Stomach (tissue), 4 donors: ENCODE data around the gene STPG2.

Experiments
- EP300 ChIP-seq: sonication (generic); formaldehyde crosslinking; IDR thresholded peaks from one replicate; pipeline ENCODE4 v1.6.1; 2017; ENCODE audit warnings: antibody characterized with exemption
- POLR2A ChIP-seq, 4 donors: fragments of 450-650 bp; IDR thresholded peaks; one replicate each; pipeline ENCODE4 v1.6.1; 2016; ENCODE audit warnings: antibody characterized with exemption in 4 of 4, control low read depth in 2 of 4, mild to moderate bottlenecking in 1 of 4, moderate library complexity in 1 of 4
- POLR2AphosphoS5 ChIP-seq, 3 donors: sonication (generic); formaldehyde crosslinking; IDR thresholded peaks; one replicate each; pipeline ENCODE4 v1.6.1; 2016; ENCODE audit warnings: antibody characterized with exemption in 3 of 3
- TF ChIP-seq, protein P1 (sequence below), 7 experiments: fragments of 450-650 bp in 4 of 7; fragments of 200-600 bp in 3 of 7; sonication (generic) in 3 of 7; IDR thresholded peaks; one replicate each; pipeline ENCODE4 v1.5.1; 2016 to 2019; ENCODE audit warnings: antibody characterized with exemption in 7 of 7, control low read depth in 2 of 7, mild to moderate bottlenecking in 1 of 7

DNA sequence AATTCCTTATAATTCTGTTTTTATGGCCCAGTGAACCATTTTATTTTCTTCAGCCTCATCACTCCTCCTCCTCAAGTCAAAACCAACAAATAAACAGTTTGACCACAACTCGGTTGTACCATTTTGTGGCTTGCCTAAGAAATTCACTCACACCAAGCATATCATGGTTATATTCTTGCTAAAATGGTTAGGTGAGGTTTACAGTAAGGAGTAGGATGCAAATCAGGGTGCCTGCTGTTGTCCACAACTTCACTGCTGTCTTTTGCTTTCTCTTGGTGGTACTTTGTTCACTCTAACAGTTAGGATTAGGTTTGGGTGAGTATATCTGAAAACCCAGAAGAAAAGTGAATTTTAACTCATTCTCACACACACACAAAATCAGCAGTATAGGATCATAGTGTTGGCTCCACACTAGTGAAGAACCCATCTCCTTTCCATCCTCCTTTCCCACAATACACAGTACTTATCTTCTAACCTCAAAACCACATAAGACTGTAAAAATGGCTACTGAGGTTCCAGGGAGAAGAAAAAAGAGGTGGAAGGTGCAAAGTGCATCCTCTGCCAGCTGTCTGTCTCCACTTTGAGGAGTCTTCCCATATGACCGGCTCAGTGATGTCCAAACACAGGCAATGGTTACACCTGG is 368.8 kb downstream of the STPG2 start:
- TF ChIP-seq, protein P1, sequence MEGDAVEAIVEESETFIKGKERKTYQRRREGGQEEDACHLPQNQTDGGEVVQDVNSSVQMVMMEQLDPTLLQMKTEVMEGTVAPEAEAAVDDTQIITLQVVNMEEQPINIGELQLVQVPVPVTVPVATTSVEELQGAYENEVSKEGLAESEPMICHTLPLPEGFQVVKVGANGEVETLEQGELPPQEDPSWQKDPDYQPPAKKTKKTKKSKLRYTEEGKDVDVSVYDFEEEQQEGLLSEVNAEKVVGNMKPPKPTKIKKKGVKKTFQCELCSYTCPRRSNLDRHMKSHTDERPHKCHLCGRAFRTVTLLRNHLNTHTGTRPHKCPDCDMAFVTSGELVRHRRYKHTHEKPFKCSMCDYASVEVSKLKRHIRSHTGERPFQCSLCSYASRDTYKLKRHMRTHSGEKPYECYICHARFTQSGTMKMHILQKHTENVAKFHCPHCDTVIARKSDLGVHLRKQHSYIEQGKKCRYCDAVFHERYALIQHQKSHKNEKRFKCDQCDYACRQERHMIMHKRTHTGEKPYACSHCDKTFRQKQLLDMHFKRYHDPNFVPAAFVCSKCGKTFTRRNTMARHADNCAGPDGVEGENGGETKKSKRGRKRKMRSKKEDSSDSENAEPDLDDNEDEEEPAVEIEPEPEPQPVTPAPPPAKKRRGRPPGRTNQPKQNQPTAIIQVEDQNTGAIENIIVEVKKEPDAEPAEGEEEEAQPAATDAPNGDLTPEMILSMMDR (IDR thresholded peaks at IDR 0.05) = no peak
- no peak for TF ChIP-seq POLR2AphosphoS5 (IDR thresholded peaks at IDR 0.05)
- no peak for TF ChIP-seq EP300
- TF ChIP-seq POLR2A (IDR thresholded peaks at IDR 0.05) = no peak
